Natural killer cell (primary cell): ENCODE results near the gene OR52D1. TPM values are rescaled to one million over a fixed set of nuclear protein-coding genes. Genes with fewer than 3 reads are reported as not detected.

ENCODE experiments used
- ATAC-seq, 3 donors: fragments of 150-1000 bp in 2 of 3; fragments of 200-7000 bp in 1 of 3; cut with Tn5 transposase; 1 replicate in 1 of 3; 2 replicates in 2 of 3; pipeline ENCODE4 v1.10.0; 2021; ENCODE audit warnings: mild to moderate bottlenecking in 2 of 3, moderate library complexity in 2 of 3
- DNase-seq, 2 donors: peaks; one replicate each; pipeline versions ENCODE4 v3.0.0 to v3.0.0-alpha.2; 2013 to 2021; ENCODE audit warnings: mixed read lengths in 1 of 2
- H3K27ac ChIP-seq: one replicate; pipeline ENCODE4 v1.5.1; 2013; ENCODE audit warnings: mild to moderate bottlenecking, low read length
- H3K27me3 ChIP-seq: one replicate; pipeline ENCODE4 v1.6.1; 2013; ENCODE audit warnings: low read length; ENCODE audit not compliant: control insufficient read depth, insufficient read depth
- H3K36me3 ChIP-seq: one replicate; pipeline ENCODE4 v1.6.1; 2013; ENCODE audit warnings: low read length; ENCODE audit not compliant: control insufficient read depth, insufficient read depth
- H3K4me1 ChIP-seq: one replicate; pipeline ENCODE4 v1.6.1; 2013; ENCODE audit warnings: low read length; ENCODE audit not compliant: control insufficient read depth, insufficient read depth
- H3K4me3 ChIP-seq: one replicate; pipeline ENCODE4 v1.5.1; 2013; ENCODE audit warnings: low read length
- H3K9me3 ChIP-seq: one replicate; pipeline ENCODE4 v1.6.1; 2013; ENCODE audit warnings: low read length; ENCODE audit not compliant: control insufficient read depth, insufficient read depth
- H3K27ac Mint-ChIP-seq, 2 donors: one replicate each; pipeline ENCODE4 v1.8.0; 2022; ENCODE audit warnings: mild to moderate bottlenecking in 2 of 2, mixed read lengths in 2 of 2, moderate library complexity in 1 of 2
- H3K27me3 Mint-ChIP-seq, 2 donors: one replicate each; pipeline ENCODE4 v1.8.0; 2022; ENCODE audit warnings: low read depth in 2 of 2, mixed read lengths in 2 of 2
- H3K36me3 Mint-ChIP-seq: one replicate; pipeline ENCODE4 v1.8.0; 2022; ENCODE audit warnings: mixed read lengths
- H3K4me1 Mint-ChIP-seq, 2 donors: one replicate each; pipeline ENCODE4 v1.8.0; 2022; ENCODE audit warnings: mixed read lengths in 2 of 2
- H3K4me3 Mint-ChIP-seq: one replicate; pipeline ENCODE4 v1.8.0; 2022; ENCODE audit warnings: mild to moderate bottlenecking, moderate library complexity, mixed read lengths
- H3K9me3 Mint-ChIP-seq, 2 donors: one replicate each; pipeline ENCODE4 v1.8.0; 2022; ENCODE audit warnings: mixed read lengths in 2 of 2
- WGBS: methylation state at CpG from one replicate; pipeline ENCODE4 v1.1.7; 2013; ENCODE audit warnings: missing lambda C conversion rate; ENCODE audit not compliant: insufficient coverage; 5-methylcytosine and 5-hydroxymethylcytosine counted together
- intact Hi-C: fragments of 100-400 bp; cut with micrococcal nuclease; formaldehyde crosslinking; loops from one replicate; pipeline ENCODE4 v1.14.2; 2022
- total RNA-seq, 4 donors: library from RNA; stranded (reverse); fragments of 120-200 nt in 1 of 4; gene quantifications; one replicate each; pipeline versions ENCODE4 v1.2.3 to v1.2.4, GENCODE V29; 2013 to 2022
- TF ChIP-seq, protein P1 (sequence below): fragments of 200-600 bp; IDR thresholded peaks from one replicate; pipeline ENCODE4 v1.8.0; 2022; ENCODE audit warnings: antibody characterized with exemption

Gene OR52D1
- total RNA-seq, 3 donors from 2014 or later (not counting 1 experiment from before 2014, with no cell fraction given) = not detected

- Mint-ChIP-seq H3K36me3 (no peaks in the 10 kb centered on the region), H3K4me1 (no peaks in the 10 kb centered on the region), H3K9me3 (no peaks in the 10 kb centered on the region), H3K4me3 (no peak overlapping the region), H3K27me3 (peaks cover 0 to 6% of the 10 kb centered on the region in 2 donors), H3K27ac (no peak overlapping the region)
- H3K27ac ChIP-seq = no peak overlapping the region
- no peaks in the 10 kb centered on the region for H3K36me3 ChIP-seq
- H3K4me1 ChIP-seq = no peaks in the 10 kb centered on the region
- ATAC-seq = no peak
- no peak overlapping the region for H3K4me3 ChIP-seq
- no peak for DNase-seq
- TF ChIP-seq, protein P1, sequence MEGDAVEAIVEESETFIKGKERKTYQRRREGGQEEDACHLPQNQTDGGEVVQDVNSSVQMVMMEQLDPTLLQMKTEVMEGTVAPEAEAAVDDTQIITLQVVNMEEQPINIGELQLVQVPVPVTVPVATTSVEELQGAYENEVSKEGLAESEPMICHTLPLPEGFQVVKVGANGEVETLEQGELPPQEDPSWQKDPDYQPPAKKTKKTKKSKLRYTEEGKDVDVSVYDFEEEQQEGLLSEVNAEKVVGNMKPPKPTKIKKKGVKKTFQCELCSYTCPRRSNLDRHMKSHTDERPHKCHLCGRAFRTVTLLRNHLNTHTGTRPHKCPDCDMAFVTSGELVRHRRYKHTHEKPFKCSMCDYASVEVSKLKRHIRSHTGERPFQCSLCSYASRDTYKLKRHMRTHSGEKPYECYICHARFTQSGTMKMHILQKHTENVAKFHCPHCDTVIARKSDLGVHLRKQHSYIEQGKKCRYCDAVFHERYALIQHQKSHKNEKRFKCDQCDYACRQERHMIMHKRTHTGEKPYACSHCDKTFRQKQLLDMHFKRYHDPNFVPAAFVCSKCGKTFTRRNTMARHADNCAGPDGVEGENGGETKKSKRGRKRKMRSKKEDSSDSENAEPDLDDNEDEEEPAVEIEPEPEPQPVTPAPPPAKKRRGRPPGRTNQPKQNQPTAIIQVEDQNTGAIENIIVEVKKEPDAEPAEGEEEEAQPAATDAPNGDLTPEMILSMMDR = no peak
- 87% methylated on average over 3 of the region's 4 CpGs for WGBS
- intact Hi-C loops = no loop called here
- no peaks in the 10 kb centered on the region for H3K27me3 ChIP-seq
- no peaks in the 10 kb centered on the region for H3K9me3 ChIP-seq
Measured at GRCh38 chr11:5449432-5449831, 39.1 kb upstream of the OR52D1 start.

GRCh38 chr11:5460983-5461621 is 27.4 kb upstream of the OR52D1 start:
- TF ChIP-seq, protein P1 = no peak
- DNase-seq = no peak
- no peaks in the 10 kb centered on the region for H3K4me1 ChIP-seq
- no peaks in the 10 kb centered on the region for H3K9me3 ChIP-seq
- H3K27me3 ChIP-seq = no peaks in the 10 kb centered on the region
- H3K27ac ChIP-seq = no peak overlapping the region
- Mint-ChIP-seq H3K4me1 (no peaks in the 10 kb centered on the region), H3K4me3 (no peak overlapping the region), H3K27ac (no peak overlapping the region), H3K9me3 (no peaks in the 10 kb centered on the region), H3K27me3 (peaks cover 0 to 7% of the 10 kb centered on the region in 2 donors), H3K36me3 (no peaks in the 10 kb centered on the region)
- WGBS = 90% methylated on average over 14 of the region's 14 CpGs
- intact Hi-C loops = no loop called here
- H3K4me3 ChIP-seq = no peak overlapping the region
- no peak for ATAC-seq
- H3K36me3 ChIP-seq = no peaks in the 10 kb centered on the region

DNA sequence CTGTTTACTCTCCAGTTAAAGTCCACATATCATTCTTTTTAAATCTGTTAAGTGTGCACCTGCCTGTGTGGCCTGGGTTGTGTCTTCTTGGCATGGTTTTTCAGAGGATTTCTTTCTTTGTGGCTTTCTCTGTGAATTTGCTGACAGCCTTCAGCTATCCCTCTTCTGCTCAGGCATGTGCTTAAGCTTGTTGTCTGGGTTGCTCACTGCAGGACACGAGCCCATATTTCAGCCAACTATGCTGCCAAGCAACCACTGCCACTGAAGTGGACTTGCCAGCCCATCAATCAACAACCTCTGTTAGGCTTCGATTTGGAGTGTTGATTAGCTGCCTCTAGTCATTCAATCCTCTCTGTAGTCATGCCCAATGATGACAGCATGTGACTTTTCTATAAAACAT is 21.0 kb upstream of the OR52D1 start:
- Histone ChIP-seq H3K4me3 (no peak overlapping the region), H3K9me3 (no peaks in the 10 kb centered on the region), H3K27me3 (no peaks in the 10 kb centered on the region), H3K36me3 (no peaks in the 10 kb centered on the region), H3K27ac (no peak overlapping the region), H3K4me1 (no peaks in the 10 kb centered on the region)
- H3K9me3 Mint-ChIP-seq = no peaks in the 10 kb centered on the region
- H3K27me3 Mint-ChIP-seq = peaks cover 10 to 11% of the 10 kb centered on the region in 2 donors
- DNase-seq (no peak), ATAC-seq (no peak)
- 66% methylated on average over 2 of the region's 2 CpGs for WGBS
- no peaks in the 10 kb centered on the region for H3K4me1 Mint-ChIP-seq
- H3K27ac Mint-ChIP-seq = no peak overlapping the region
- no peaks in the 10 kb centered on the region for H3K36me3 Mint-ChIP-seq
- TF ChIP-seq, protein P1 = no peak
- H3K4me3 Mint-ChIP-seq = no peak overlapping the region
- intact Hi-C loops = no loop called here

DNA sequence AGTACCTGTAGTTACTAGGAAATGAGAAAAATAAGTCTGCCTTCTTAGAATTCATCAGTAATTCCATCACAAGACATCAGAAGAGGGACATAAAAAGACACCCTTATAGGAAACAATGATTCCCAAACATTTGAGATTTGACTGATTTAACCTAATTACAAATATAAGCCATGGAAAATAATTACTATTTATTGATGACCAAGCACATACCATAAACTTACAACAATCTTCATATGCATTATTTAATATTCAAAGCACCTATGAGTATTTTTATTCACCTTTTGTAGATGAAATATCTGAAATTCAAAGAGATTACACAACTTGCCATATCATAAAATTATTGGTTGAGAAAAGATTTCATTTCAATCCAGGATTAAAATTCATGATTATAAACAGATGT is 14.6 kb upstream of the OR52D1 start:
- Mint-ChIP-seq H3K4me3 (no peak overlapping the region), H3K27me3 (peaks cover 9 to 22% of the 10 kb centered on the region in 2 donors), H3K9me3 (no peaks in the 10 kb centered on the region), H3K4me1 (no peaks in the 10 kb centered on the region), H3K27ac (no peak overlapping the region), H3K36me3 (no peaks in the 10 kb centered on the region)
- Histone ChIP-seq H3K4me3 (no peak overlapping the region), H3K27me3 (no peaks in the 10 kb centered on the region), H3K4me1 (no peaks in the 10 kb centered on the region), H3K36me3 (no peaks in the 10 kb centered on the region), H3K27ac (no peak overlapping the region), H3K9me3 (no peaks in the 10 kb centered on the region)
- DNase-seq (no peak), ATAC-seq (no peak)
- intact Hi-C loops = no loop called here
- TF ChIP-seq, protein P1 = no peak
